ENCODE results near the gene ABAT. TPM values are rescaled to one million over a fixed set of nuclear protein-coding genes. Genes with fewer than 3 reads are reported as not detected.

ABAT gene
- total RNA-seq, 1 experiment from 2014 or later: 7.3 TPM

DNA sequence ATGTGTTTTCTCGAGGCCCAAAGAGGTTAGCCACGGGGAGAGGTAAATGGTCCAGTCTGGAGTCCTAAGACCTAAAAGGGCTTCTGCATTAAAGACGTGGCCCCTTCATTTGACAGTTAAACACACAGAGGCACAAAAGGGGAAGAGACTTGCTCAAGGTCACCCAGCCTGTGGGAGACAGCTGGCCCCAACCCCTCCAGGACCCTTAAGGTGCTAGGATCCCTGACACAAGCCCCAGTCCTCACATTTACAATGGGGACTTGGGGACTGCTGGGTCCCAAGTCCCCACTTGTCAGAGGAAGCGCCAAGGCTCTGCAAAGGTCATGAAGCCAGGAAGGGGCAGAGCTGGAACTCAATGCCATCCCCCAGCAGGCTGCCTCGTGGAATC lies 1.7 kb downstream of the ABAT start:
- H2BK5ac ChIP-seq (ENCODE audit: insufficient read length, low read length): no peak overlapping the region
- H4K91ac ChIP-seq (ENCODE audit: insufficient read length, low read depth, low read length): no peak overlapping the region
- no peak overlapping the region for H2AK5ac ChIP-seq (ENCODE audit: insufficient read length, low read length)
- no peak overlapping the region for H2BK20ac ChIP-seq (ENCODE audit: low read depth, low read length, poor library complexity, severe bottlenecking)
- TF ChIP-seq, protein P1, sequence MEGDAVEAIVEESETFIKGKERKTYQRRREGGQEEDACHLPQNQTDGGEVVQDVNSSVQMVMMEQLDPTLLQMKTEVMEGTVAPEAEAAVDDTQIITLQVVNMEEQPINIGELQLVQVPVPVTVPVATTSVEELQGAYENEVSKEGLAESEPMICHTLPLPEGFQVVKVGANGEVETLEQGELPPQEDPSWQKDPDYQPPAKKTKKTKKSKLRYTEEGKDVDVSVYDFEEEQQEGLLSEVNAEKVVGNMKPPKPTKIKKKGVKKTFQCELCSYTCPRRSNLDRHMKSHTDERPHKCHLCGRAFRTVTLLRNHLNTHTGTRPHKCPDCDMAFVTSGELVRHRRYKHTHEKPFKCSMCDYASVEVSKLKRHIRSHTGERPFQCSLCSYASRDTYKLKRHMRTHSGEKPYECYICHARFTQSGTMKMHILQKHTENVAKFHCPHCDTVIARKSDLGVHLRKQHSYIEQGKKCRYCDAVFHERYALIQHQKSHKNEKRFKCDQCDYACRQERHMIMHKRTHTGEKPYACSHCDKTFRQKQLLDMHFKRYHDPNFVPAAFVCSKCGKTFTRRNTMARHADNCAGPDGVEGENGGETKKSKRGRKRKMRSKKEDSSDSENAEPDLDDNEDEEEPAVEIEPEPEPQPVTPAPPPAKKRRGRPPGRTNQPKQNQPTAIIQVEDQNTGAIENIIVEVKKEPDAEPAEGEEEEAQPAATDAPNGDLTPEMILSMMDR (conservative IDR thresholded peaks at IDR 0.05): no peak
- no peak overlapping the region for H3K23ac ChIP-seq (ENCODE audit: insufficient read length, low read depth, low read length)
- H3K4me2 ChIP-seq (ENCODE audit: insufficient read depth, insufficient read length, low read length): no peak overlapping the region
- no peak for DNase-seq
- no peaks in the 10 kb centered on the region for H3K9me3 ChIP-seq (ENCODE audit: control insufficient read depth, low read depth, low read length)
- no peaks in the 10 kb centered on the region for H3K79me1 ChIP-seq (ENCODE audit: insufficient read depth, low read depth, low read length, poor library complexity, severe bottlenecking)
- H3K56ac ChIP-seq (ENCODE audit: insufficient read length, low read depth, low read length): no peak overlapping the region
- no peak overlapping the region for H3T11ph ChIP-seq (ENCODE audit: low read length)
- H2BK12ac ChIP-seq (ENCODE audit: insufficient read length, low read depth, low read length): no peak overlapping the region
- H4K5ac ChIP-seq (ENCODE audit: insufficient read length, low read depth, low read length): no peak overlapping the region
- no peaks in the 10 kb centered on the region; the same call in 1 of the 2 replicates for H3K27me3 ChIP-seq (ENCODE audit: insufficient read depth, low read length)
- H3K4me1 Mint-ChIP-seq: peaks cover 11 to 12% of the 10 kb centered on the region in 2 experiments
- no peak overlapping the region for H3K9ac ChIP-seq (ENCODE audit: extremely low read depth, insufficient read length, low read length)
- no CpG with 5 or more reads among the region's 5 CpGs for WGBS (ENCODE audit: extremely low coverage, insufficient read length, low lambda C conversion rate)
- no peak overlapping the region for H3K27ac Mint-ChIP-seq
- peak overlapping the region in 1 of 2 experiments; percentile 71; a peak in 2 of 5 replicates for H3K4me3 Mint-ChIP-seq
- no peak overlapping the region for H3K18ac ChIP-seq (ENCODE audit: insufficient read length, low read depth, low read length)
- H2BK15ac ChIP-seq (ENCODE audit: low read depth, low read length): no peak overlapping the region
- no peak overlapping the region for H3K14ac ChIP-seq (ENCODE audit: insufficient read depth, low read length)
- no peaks in the 10 kb centered on the region for H3K79me2 ChIP-seq (ENCODE audit: insufficient read depth, low read length)
- no peak overlapping the region for H4K8ac ChIP-seq (replicated peaks; ENCODE audit: insufficient read length, low read depth, low read length)
- H3K27me3 Mint-ChIP-seq (ENCODE audit: low read depth): peaks cover 34% of the 10 kb centered on the region
- H4K20me1 ChIP-seq (ENCODE audit: control insufficient read depth, insufficient read depth, insufficient read length): no peaks in the 10 kb centered on the region
- H3K23me2 ChIP-seq (ENCODE audit: insufficient read length, low read depth, low read length, poor library complexity, severe bottlenecking): peaks cover 5% of the 10 kb centered on the region
- no peak overlapping the region for H3K4ac ChIP-seq (ENCODE audit: low read depth, low read length)
- H3K27ac ChIP-seq (ENCODE audit: insufficient read length, low read depth, low read length): no peak overlapping the region
- H2BK120ac ChIP-seq (ENCODE audit: low read depth, low read length, poor library complexity, severe bottlenecking): no peak overlapping the region
- peaks cover 4 to 7% of the 10 kb centered on the region in 2 experiments for H3K9me3 Mint-ChIP-seq
- no peak overlapping the region for H2AFZ ChIP-seq (ENCODE audit: low read length)
- peaks cover 0 to 8% (median 2%) of the 10 kb centered on the region in 3 experiments; a peak in 4 of 7 replicates for H3K36me3 Mint-ChIP-seq (ENCODE audit: insufficient read depth in 1 of 3, low read depth in 3 of 3)
- no peaks in the 10 kb centered on the region for H3K4me1 ChIP-seq (ENCODE audit: insufficient read depth, low read length)
